Endothelial cell of umbilical vein (primary cell): Measurements from ENCODE around the gene TMEM167A. TPM values are rescaled to one million over a fixed set of nuclear protein-coding genes. Genes with fewer than 3 reads are reported as not detected.

Experiments
- BruUV-seq: library from RNA; stranded (reverse); fragments of 400-500 nt; replicated peaks from 2 replicates; lab custom pipeline; 2021; lab: Mats Ljungman, UMichigan
- CTCF ChIA-PET: fragments of 300-600, 350-600 bp; sonication (Branson Sonifier 250); formaldehyde crosslinking; loops from one replicate; lab custom pipeline; 2021; ENCODE audit warnings: antibody characterized with exemption, inconsistent platforms; lab: Charles Lee
- POLR2A ChIA-PET: fragments of 300-600, 350-600 bp; sonication (Branson Sonifier 250); formaldehyde crosslinking; loops from one replicate; lab custom pipeline; 2021; ENCODE audit warnings: antibody characterized with exemption, inconsistent platforms; lab: Charles Lee
- DNase-seq: peaks from one replicate; pipeline ENCODE4 v3.0.0-alpha.2; 2011; ENCODE audit warnings: low read depth, low spot score
- FAIRE-seq: peaks from 2 replicates; lab custom pipeline; 2011; peaks lifted over from hg19 to GRCh38; lab: Jason Lieb, UNC
- H2AFZ ChIP-seq: 2 replicates; pipeline ENCODE4 v1.6.0; 2012; ENCODE audit warnings: low read depth, low read length, control low read depth, inconsistent platforms
- H3K27ac ChIP-seq: 2 replicates; pipeline ENCODE4 v1.5.1; 2011; ENCODE audit warnings: low read depth, mild to moderate bottlenecking, control low read depth, low read length, moderate library complexity; ENCODE audit not compliant: insufficient read depth
- H3K27me3 ChIP-seq, 2 experiments: 2 replicates each; pipeline versions ENCODE4 v1.6.0 to v1.6.1; 2011; ENCODE audit warnings: low read length in 2 of 2, mixed read lengths in 1 of 2; ENCODE audit not compliant: control insufficient read depth in 2 of 2, insufficient read depth in 2 of 2
- H3K36me3 ChIP-seq, 2 experiments: 2 replicates in 1 of 2; 3 replicates in 1 of 2; pipeline ENCODE4 v1.5.1; 2011; ENCODE audit warnings: low read length in 2 of 2, mild to moderate bottlenecking in 1 of 2, moderate library complexity in 1 of 2; ENCODE audit not compliant: control insufficient read depth in 2 of 2, insufficient read depth in 2 of 2; ENCODE audit errors: extremely low read depth in 1 of 2
- H3K4me1 ChIP-seq: 3 replicates; pipeline ENCODE4 v1.5.1; 2011; ENCODE audit warnings: mild to moderate bottlenecking, low read length; ENCODE audit not compliant: control insufficient read depth, insufficient read depth; ENCODE audit errors: extremely low read depth
- H3K4me2 ChIP-seq: 2 replicates; pipeline ENCODE4 v1.6.1; 2011; ENCODE audit warnings: low read length, control low read depth, mixed read lengths; ENCODE audit not compliant: insufficient read depth
- H3K4me3 ChIP-seq, 3 experiments: fragments of 200-600 bp in 1 of 3; sonication (generic), shearing (Covaris generic) in 1 of 3; replicated peaks in 1 of 3; 2 replicates each; pipeline ENCODE4 v1.5.1; 2011 to 2016; ENCODE audit warnings: control low read depth in 3 of 3, low read length in 3 of 3, mild to moderate bottlenecking in 2 of 3, inconsistent platforms in 1 of 3, low read depth in 1 of 3, moderate library complexity in 1 of 3; ENCODE audit not compliant: insufficient read depth in 1 of 3
- H3K79me2 ChIP-seq: 2 replicates; pipeline ENCODE4 v1.6.0; 2012; ENCODE audit warnings: low read length, inconsistent platforms; ENCODE audit not compliant: control insufficient read depth, insufficient read depth
- H3K9ac ChIP-seq: replicated peaks from 2 replicates; pipeline ENCODE3; 2011; ENCODE audit warnings: low read length, control low read depth; ENCODE audit not compliant: insufficient read depth; ENCODE audit errors: extremely low read depth
- H3K9me1 ChIP-seq: replicated peaks from 3 replicates; pipeline ENCODE4 v1.6.0; 2011; ENCODE audit warnings: mild to moderate bottlenecking, low read length; ENCODE audit not compliant: control insufficient read depth, insufficient read depth; ENCODE audit errors: extremely low read depth
- H3K9me3 ChIP-seq: replicated peaks from 2 replicates; pipeline ENCODE4 v1.5.1; 2012; ENCODE audit warnings: low read length, inconsistent platforms; ENCODE audit not compliant: control insufficient read depth, insufficient read depth
- H4K20me1 ChIP-seq: replicated peaks from 2 replicates; pipeline ENCODE3; 2011; ENCODE audit warnings: mild to moderate bottlenecking, low read length; ENCODE audit not compliant: control insufficient read depth, insufficient read depth; ENCODE audit errors: extremely low read depth
- EZH2 ChIP-seq: IDR thresholded peaks from 2 replicates; pipeline ENCODE4 v1.6.1; 2012; ENCODE audit warnings: borderline replicate concordance, low read depth, mild to moderate bottlenecking, moderate library complexity, low read length, inconsistent platforms; ENCODE audit not compliant: severe bottlenecking
- FOS ChIP-seq: IDR thresholded peaks from 2 replicates; pipeline ENCODE4 v1.6.1; 2011; ENCODE audit warnings: mild to moderate bottlenecking, low read length, moderate library complexity, borderline replicate concordance; ENCODE audit not compliant: insufficient read depth
- GATA2 ChIP-seq: IDR thresholded peaks from 2 replicates; pipeline ENCODE4 v1.7.0; 2011; ENCODE audit warnings: low read depth, mild to moderate bottlenecking, moderate library complexity, mixed read lengths, low read length; ENCODE audit not compliant: insufficient read length, insufficient read depth
- JUN ChIP-seq: IDR thresholded peaks from 2 replicates; pipeline ENCODE4 v1.6.1; 2011; ENCODE audit warnings: borderline replicate concordance, low read depth; ENCODE audit not compliant: insufficient read length, insufficient read depth
- MAX ChIP-seq: IDR thresholded peaks from 2 replicates; pipeline ENCODE4 v1.6.1; 2011; ENCODE audit not compliant: insufficient read depth, insufficient read length
- MYC ChIP-seq: IDR thresholded peaks from one replicate; pipeline ENCODE4 v1.6.1; 2011; ENCODE audit warnings: mild to moderate bottlenecking, low read depth, low read length
- POLR2A ChIP-seq: IDR thresholded peaks from 2 replicates; pipeline ENCODE4 v1.6.1; 2012; ENCODE audit warnings: low read depth, mild to moderate bottlenecking, control low read depth, low read length
- POLR2AphosphoS5 ChIP-seq: IDR thresholded peaks from 2 replicates; pipeline ENCODE4 v1.6.1; 2012; ENCODE audit warnings: low read depth, mild to moderate bottlenecking, control low read depth, low read length, moderate library complexity; ENCODE audit not compliant: insufficient read depth
- dilution Hi-C: fragments of 300-500 bp; cut with MboI; formaldehyde crosslinking; loops from one replicate; pipeline ENCODE4 v1.15.0; 2019; ENCODE audit warnings: low sequenced_read_pairs; ENCODE audit not compliant: extremely low pct_ligation_motif_present
- intact Hi-C: fragments of 100-400 bp; cut with micrococcal nuclease; formaldehyde crosslinking; loops from one replicate; pipeline ENCODE4 v1.10.0; 2022
- polyA plus RNA-seq, 4 experiments: library from polyadenylated mRNA; depleted of rRNA in 3 of 4; stranded (reverse) in 3 of 4; unstranded in 1 of 4; fragments of >200 nt; gene quantifications; 2 replicates each; pipeline versions ENCODE4 v1.2.1 to v1.2.3, GENCODE V29; 2011 to 2012; ENCODE audit warnings: missing spikeins in 1 of 4
- total RNA-seq: library from RNA; stranded (reverse); gene quantifications from 2 replicates; pipeline ENCODE4 v1.2.3, GENCODE V29; 2021
- TF ChIP-seq, protein P1 (sequence below), 2 donors: IDR thresholded peaks; 1 replicate in 1 of 2; 2 replicates in 1 of 2; pipeline ENCODE4 v1.5.1; 2011; ENCODE audit warnings: low read length in 2 of 2, mild to moderate bottlenecking in 2 of 2, moderate library complexity in 2 of 2, control low read depth in 1 of 2, inconsistent platforms in 1 of 2, low read depth in 1 of 2; ENCODE audit not compliant: insufficient read depth in 1 of 2; ENCODE audit errors: extremely low read depth in 1 of 2

TMEM167A gene
- total and polyA plus RNA-seq, 2 donors (not counting 3 experiments of a cell fraction or from before 2014, with no cell fraction given) = 20.2 to 64.4 TPM

DNA sequence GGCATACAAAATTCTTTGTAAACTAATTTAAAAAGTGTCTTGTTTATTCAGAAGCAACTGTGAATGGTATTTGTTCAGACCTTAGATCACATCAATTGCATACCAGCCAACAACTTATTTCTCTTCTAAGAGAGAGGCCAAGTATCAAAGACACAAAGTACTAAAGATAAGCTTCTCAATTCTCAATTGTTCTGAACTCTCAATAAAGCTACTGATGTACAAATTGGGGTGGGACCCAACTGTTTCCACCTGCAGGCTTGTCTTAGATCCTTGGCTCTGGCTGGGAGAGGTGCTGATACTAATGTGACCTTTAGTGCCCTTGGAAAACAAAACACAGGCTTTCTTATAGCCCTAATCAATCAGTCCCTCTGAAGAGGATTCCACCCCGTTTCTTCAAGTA, 22.3 kb upstream of the TMEM167A start:
- no TSS peak for BruUV-seq
- intact Hi-C loops = loop anchor here (5.0 to 10.0 kb wide), 2 partner anchors 335 to 373 kb away; partner anchors contain the start of gene VCAN
- no peak for TF ChIP-seq GATA2
- TF ChIP-seq JUN = no peak
- TF ChIP-seq, protein P1, sequence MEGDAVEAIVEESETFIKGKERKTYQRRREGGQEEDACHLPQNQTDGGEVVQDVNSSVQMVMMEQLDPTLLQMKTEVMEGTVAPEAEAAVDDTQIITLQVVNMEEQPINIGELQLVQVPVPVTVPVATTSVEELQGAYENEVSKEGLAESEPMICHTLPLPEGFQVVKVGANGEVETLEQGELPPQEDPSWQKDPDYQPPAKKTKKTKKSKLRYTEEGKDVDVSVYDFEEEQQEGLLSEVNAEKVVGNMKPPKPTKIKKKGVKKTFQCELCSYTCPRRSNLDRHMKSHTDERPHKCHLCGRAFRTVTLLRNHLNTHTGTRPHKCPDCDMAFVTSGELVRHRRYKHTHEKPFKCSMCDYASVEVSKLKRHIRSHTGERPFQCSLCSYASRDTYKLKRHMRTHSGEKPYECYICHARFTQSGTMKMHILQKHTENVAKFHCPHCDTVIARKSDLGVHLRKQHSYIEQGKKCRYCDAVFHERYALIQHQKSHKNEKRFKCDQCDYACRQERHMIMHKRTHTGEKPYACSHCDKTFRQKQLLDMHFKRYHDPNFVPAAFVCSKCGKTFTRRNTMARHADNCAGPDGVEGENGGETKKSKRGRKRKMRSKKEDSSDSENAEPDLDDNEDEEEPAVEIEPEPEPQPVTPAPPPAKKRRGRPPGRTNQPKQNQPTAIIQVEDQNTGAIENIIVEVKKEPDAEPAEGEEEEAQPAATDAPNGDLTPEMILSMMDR (IDR thresholded peaks at IDR 0.05; ENCODE audit: extremely low read depth in 1 of 2, insufficient read depth in 1 of 2, low read depth in 1 of 2, low read length in 2 of 2) = no peak
- TF ChIP-seq FOS = no peak
- no peak for TF ChIP-seq POLR2AphosphoS5
- TF ChIP-seq MYC = no peak
- TF ChIP-seq EZH2 = no peak
- TF ChIP-seq MAX = no peak
- TF ChIP-seq POLR2A = no peak

More for the DNA sequence above, 22.3 kb upstream of the TMEM167A start:
- Histone ChIP-seq H3K9ac (no peak overlapping the region), H3K4me2 (no peak overlapping the region), H4K20me1 (peaks cover 5% of the 10 kb centered on the region), H3K27ac (no peak overlapping the region), H3K27me3 (peaks cover 15 to 31% of the 10 kb centered on the region in 2 experiments), H3K9me3 (no peaks in the 10 kb centered on the region), H3K4me3 (no peak overlapping the region), H3K9me1 (no peaks in the 10 kb centered on the region), H2AFZ (no peak overlapping the region), H3K79me2 (no peaks in the 10 kb centered on the region), H3K4me1 (peaks cover 16% of the 10 kb centered on the region), H3K36me3 (no peaks in the 10 kb centered on the region)
- dilution Hi-C loops = no loop called here
- FAIRE-seq (no peak), DNase-seq (no peak)
- ChIA-PET CTCF (no interaction called here), POLR2A (no interaction called here)
